ENCODE results near the gene FAM234B. TPM values are rescaled to one million over a fixed set of nuclear protein-coding genes. Genes with fewer than 3 reads are reported as not detected.

The FAM234B gene
- total and polyA plus RNA-seq, 2 of the 8 experiments (the other 6 are each of a cell fraction or from before 2014, with no cell fraction given), result 12.5 to 29.1 TPM

- DNase-seq (ENCODE audit: low read depth in 1 of 2, low spot score in 2 of 2) (no peak), FAIRE-seq (no peak)
- H2BK120ac ChIP-seq (replicated peaks; ENCODE audit: low read depth, low read length), result no peak overlapping the region
- no peak overlapping the region for H2AK5ac ChIP-seq (ENCODE audit: low read depth, low read length)
- H3K4ac ChIP-seq (replicated peaks; ENCODE audit: insufficient read length, low read depth, low read length), result no peak overlapping the region
- 0 out of 4 replicates have a peak, but pooled peaks cover 0 to 5% of the 10 kb centered on the region in 2 experiments for H3K9me3 ChIP-seq (ENCODE audit: insufficient read depth in 2 of 2, low read depth in 1 of 2, low read length in 1 of 2)
- H3K4me1 ChIP-seq (replicated peaks in 1 of 4; ENCODE audit: control insufficient read depth in 3 of 4, insufficient read depth in 4 of 4, low read length in 3 of 4), result peaks cover 2 to 10% (median 4%) of the 10 kb centered on the region in 4 experiments; a peak in 5 of 7 replicates
- H3K56ac ChIP-seq (replicated peaks; ENCODE audit: insufficient read length, low read depth, low read length), result no peak overlapping the region
- H3K79me2 ChIP-seq (ENCODE audit: control insufficient read depth in 1 of 2, insufficient read depth in 2 of 2, low read length in 2 of 2), result no peaks in the 10 kb centered on the region
- H2BK12ac ChIP-seq (ENCODE audit: low read depth, low read length), result no peak overlapping the region
- H3K23me2 ChIP-seq (ENCODE audit: low read depth, low read length), result peaks cover under 1% of the 10 kb centered on the region; the same call in 1 of the 2 replicates
- H4K91ac ChIP-seq (replicated peaks; ENCODE audit: insufficient read length, low read length), result no peak overlapping the region
- no peak overlapping the region for H3K27ac ChIP-seq (ENCODE audit: low read depth, low read length)
- no peak overlapping the region for H4K8ac ChIP-seq (ENCODE audit: extremely low read depth, insufficient read depth, low read length)
- H2BK20ac ChIP-seq (ENCODE audit: low read length), result no peak overlapping the region
- TF ChIP-seq GABPA (IDR thresholded peaks at IDR 0.05; ENCODE audit: borderline replicate concordance, insufficient read depth, low read length) (no peak), KDM4A (IDR thresholded peaks at IDR 0.05; ENCODE audit: low read depth, low read length, severe bottlenecking) (no peak)
- no peak overlapping the region for H3K18ac ChIP-seq (ENCODE audit: extremely low read depth, low read length)
- no peaks in the 10 kb centered on the region for H4K20me1 ChIP-seq (replicated peaks in 1 of 2; ENCODE audit: control insufficient read depth in 1 of 2, insufficient read depth in 2 of 2, low read length in 2 of 2)
- H3K4me2 ChIP-seq (ENCODE audit: insufficient read depth in 1 of 2, low read depth in 2 of 2, low read length in 2 of 2), result no peak overlapping the region
- no peak overlapping the region for H4K5ac ChIP-seq (ENCODE audit: insufficient read length, low read depth, low read length)
- H3K23ac ChIP-seq (ENCODE audit: insufficient read length), result no peak overlapping the region
- H3K9ac ChIP-seq (replicated peaks in 1 of 4; ENCODE audit: extremely low read depth in 1 of 4, low read depth in 3 of 4, low read length in 3 of 4), result no peak overlapping the region
- no peak overlapping the region for H2AFZ ChIP-seq (ENCODE audit: low read length)
- no peak overlapping the region for H2BK15ac ChIP-seq (ENCODE audit: low read length)
- ChIA-PET CTCF (ENCODE audit: partially characterized antibody) (interaction anchor here (1.0 to 1.7 kb wide), 2 partner anchors 10 to 78 kb away, joined by 3 to 6 read pairs; no protein-coding TSS in a partner anchor), POLR2A (ENCODE audit: partially characterized antibody) (no interaction called here)
- WGBS, 2 experiments (ENCODE audit: extremely low coverage in 1 of 2, insufficient coverage in 1 of 2, insufficient read length in 1 of 2, insufficient replicate concordance in 2 of 2, low coverage in 1 of 2, low lambda C conversion rate in 2 of 2, missing lambda C conversion rate in 1 of 2), result 96% methylated on average over 1 of the region's 1 CpG; no CpG with 5 or more reads in 1 of the 2 experiments
- no peaks in the 10 kb centered on the region for H3K36me3 ChIP-seq (ENCODE audit: control insufficient read depth in 2 of 4, insufficient read depth in 4 of 4, low read length in 3 of 4)
- no peaks in the 10 kb centered on the region for H3K27me3 ChIP-seq (replicated peaks in 1 of 4; ENCODE audit: control insufficient read depth in 3 of 4, extremely low read depth in 1 of 4, insufficient read depth in 3 of 4, low read length in 3 of 4)
- H3K14ac ChIP-seq (ENCODE audit: insufficient read length), result no peak overlapping the region
- H3K4me3 ChIP-seq (ENCODE audit: extremely low read depth in 1 of 4, insufficient read depth in 2 of 4, low read depth in 3 of 4, low read length in 4 of 4), result no peak overlapping the region
- no peaks in the 10 kb centered on the region for H3K79me1 ChIP-seq (ENCODE audit: low read depth, low read length)
- no peak overlapping the region for H2BK5ac ChIP-seq (ENCODE audit: low read depth, low read length)
These were observed 62.5 kb downstream of the FAM234B start for GRCh38 chr12:13106666-13107065.
